ENCODE data around the gene HTN1. TPM values are rescaled to one million over a fixed set of nuclear protein-coding genes. Genes with fewer than 3 reads are reported as not detected.

The HTN1 gene
- total RNA-seq, 2 experiments from 2014 or later: not detected

GRCh38 chr4:70080205-70080604 is 30.0 kb downstream of the HTN1 start:
- DNase-seq: no peak
- ChIA-PET POLR2A (no interaction called here), CTCF (no interaction called here)
- H3K27ac Mint-ChIP-seq: no peak overlapping the region
- no peaks in the 10 kb centered on the region for H3K36me3 Mint-ChIP-seq (ENCODE audit: low read depth)
- no peaks in the 10 kb centered on the region for H3K4me1 Mint-ChIP-seq
- no peak overlapping the region for H3K4me3 Mint-ChIP-seq
- H3K9me3 Mint-ChIP-seq: no peaks in the 10 kb centered on the region
- no peaks in the 10 kb centered on the region for H3K27me3 Mint-ChIP-seq

GRCh38 chr4:70099206-70099605 is 49.0 kb downstream of the HTN1 start:
- DNase-seq: no peak
- Mint-ChIP-seq H3K4me1 (no peaks in the 10 kb centered on the region), H3K36me3 (ENCODE audit: low read depth) (no peaks in the 10 kb centered on the region), H3K9me3 (peaks cover 2% of the 10 kb centered on the region), H3K27ac (no peak overlapping the region), H3K4me3 (no peak overlapping the region), H3K27me3 (no peaks in the 10 kb centered on the region)
- ChIA-PET POLR2A (no interaction called here), CTCF (no interaction called here)

Other genes with a start within 250 kb of the HTN1 start
- not detected for gene SULT1E1, start 190.3 kb upstream of the HTN1 start, total RNA-seq
- gene CSN1S1, start 119.4 kb upstream of the HTN1 start, total RNA-seq: not detected
- gene CSN2, start 84.7 kb upstream of the HTN1 start, total RNA-seq: not detected
- not detected for gene STATH, start 54.5 kb upstream of the HTN1 start, total RNA-seq
- not detected for gene HTN3, start 22.0 kb upstream of the HTN1 start, total RNA-seq
- not detected for gene PRR27, start 103.8 kb downstream of the HTN1 start, total RNA-seq
- not detected for gene ODAM, start 145.3 kb downstream of the HTN1 start, total RNA-seq
- not detected for gene FDCSP, start 175.7 kb downstream of the HTN1 start, total RNA-seq
- gene CSN3, start 192.2 kb downstream of the HTN1 start, total RNA-seq: not detected